Measurements from ENCODE around the gene CGRRF1.

Gene CGRRF1

DNA sequence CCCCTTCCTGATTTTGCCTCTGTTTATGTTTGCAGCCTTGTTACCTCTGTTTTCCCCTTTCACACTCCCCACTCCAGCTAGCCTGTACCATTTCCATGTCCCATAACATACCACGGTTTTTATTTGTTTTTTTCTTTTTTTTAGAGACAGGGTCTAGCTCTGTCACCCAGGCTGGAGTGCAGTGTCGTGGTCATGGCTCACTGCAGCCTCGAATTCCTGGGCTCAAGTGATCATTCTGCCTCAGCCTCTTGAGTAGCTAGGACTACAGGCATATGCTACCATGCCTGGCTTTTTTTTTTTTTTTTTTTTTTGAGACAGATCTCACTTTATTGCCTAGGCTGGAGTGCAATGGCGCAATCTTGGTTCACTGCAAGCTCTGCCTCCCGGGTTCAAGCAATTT lies 38.8 kb downstream of the CGRRF1 start:
- no peak for DNase-seq (ENCODE audit: low read depth in 3 of 3)

- DNase-seq (ENCODE audit: low read depth in 3 of 3) = no peak
Measured at GRCh38 chr14:54549862-54550261, 40.2 kb downstream of the CGRRF1 start.

- DNase-seq (ENCODE audit: low read depth in 3 of 3) = no peak
Measured at GRCh38 chr14:54550514-54550913, 40.8 kb downstream of the CGRRF1 start.

DNA sequence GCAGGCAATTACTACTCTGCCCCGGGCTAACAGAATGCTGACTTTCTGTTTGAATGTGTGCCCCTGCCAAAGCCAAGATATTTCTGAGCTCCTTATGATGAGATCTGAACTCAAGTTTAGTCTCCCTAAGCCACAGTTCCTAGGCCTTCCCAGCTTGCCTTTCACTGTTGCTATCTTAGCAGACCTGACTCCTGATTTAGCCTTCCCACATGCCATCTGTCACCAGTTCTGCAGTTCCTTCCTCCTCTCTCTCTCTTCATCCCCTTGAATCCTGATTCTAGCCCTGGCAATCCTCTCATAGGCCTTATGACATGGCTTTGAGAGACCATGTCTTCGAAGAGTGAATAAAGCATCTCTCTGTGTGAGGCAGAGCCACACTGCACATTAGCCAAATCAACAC lies 44.7 kb downstream of the CGRRF1 start:
- DNase-seq (ENCODE audit: low read depth in 3 of 3) = no peak

- DNase-seq (ENCODE audit: low read depth in 3 of 3) = no peak
Measured at GRCh38 chr14:54555651-54556050, 45.9 kb downstream of the CGRRF1 start.

GRCh38 chr14:54556535-54556934 lies 46.8 kb downstream of the CGRRF1 start:
- DNase-seq (ENCODE audit: low read depth in 3 of 3) = no peak

DNA sequence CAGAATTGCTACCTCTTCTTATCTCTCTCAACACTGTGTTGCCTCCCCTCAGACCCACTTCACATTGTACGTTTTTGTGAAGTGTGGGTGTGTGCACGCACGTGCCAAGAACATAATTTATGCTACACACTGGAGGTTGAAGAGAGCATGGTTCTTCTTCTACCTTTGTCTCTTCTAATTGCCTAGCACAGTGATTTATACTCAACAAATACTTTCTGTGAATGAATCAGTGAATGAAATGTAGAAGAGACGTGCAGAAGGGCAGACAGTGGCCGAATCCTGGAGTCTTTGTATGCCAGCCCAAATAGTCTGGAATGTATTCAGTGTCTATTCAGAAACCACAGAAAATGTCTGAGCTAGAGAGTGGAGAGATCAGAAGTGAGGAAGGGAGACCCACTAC lies 52.6 kb downstream of the CGRRF1 start:
- no peak for DNase-seq (ENCODE audit: low read depth in 3 of 3)

- DNase-seq (ENCODE audit: low read depth in 3 of 3) = no peak
Measured at GRCh38 chr14:54564071-54564867, 54.6 kb downstream of the CGRRF1 start.

GRCh38 chr14:54564868-54565784 lies 55.4 kb downstream of the CGRRF1 start:
- DNase-seq (ENCODE audit: low read depth in 3 of 3) = peak; percentile 36 to 39 (median 37)

- peak; percentile 54 to 77 (median 76) for DNase-seq (ENCODE audit: low read depth in 3 of 3)
Measured at GRCh38 chr14:54565785-54566409, 56.2 kb downstream of the CGRRF1 start.

GRCh38 chr14:54566410-54567223 lies 56.9 kb downstream of the CGRRF1 start, which contains the start of gene SAMD4A:
Gene SAMD4A (plus strand): TSS chr14:54567128. CDS start chr14:54567917, 789 bp downstream.
- DNase-seq (ENCODE audit: low read depth in 3 of 3) = peak; percentile 35 to 59 (median 37)

GRCh38 chr14:54567224-54567638 lies 57.5 kb downstream of the CGRRF1 start:
- DNase-seq (ENCODE audit: low read depth in 3 of 3) = no peak

DNA sequence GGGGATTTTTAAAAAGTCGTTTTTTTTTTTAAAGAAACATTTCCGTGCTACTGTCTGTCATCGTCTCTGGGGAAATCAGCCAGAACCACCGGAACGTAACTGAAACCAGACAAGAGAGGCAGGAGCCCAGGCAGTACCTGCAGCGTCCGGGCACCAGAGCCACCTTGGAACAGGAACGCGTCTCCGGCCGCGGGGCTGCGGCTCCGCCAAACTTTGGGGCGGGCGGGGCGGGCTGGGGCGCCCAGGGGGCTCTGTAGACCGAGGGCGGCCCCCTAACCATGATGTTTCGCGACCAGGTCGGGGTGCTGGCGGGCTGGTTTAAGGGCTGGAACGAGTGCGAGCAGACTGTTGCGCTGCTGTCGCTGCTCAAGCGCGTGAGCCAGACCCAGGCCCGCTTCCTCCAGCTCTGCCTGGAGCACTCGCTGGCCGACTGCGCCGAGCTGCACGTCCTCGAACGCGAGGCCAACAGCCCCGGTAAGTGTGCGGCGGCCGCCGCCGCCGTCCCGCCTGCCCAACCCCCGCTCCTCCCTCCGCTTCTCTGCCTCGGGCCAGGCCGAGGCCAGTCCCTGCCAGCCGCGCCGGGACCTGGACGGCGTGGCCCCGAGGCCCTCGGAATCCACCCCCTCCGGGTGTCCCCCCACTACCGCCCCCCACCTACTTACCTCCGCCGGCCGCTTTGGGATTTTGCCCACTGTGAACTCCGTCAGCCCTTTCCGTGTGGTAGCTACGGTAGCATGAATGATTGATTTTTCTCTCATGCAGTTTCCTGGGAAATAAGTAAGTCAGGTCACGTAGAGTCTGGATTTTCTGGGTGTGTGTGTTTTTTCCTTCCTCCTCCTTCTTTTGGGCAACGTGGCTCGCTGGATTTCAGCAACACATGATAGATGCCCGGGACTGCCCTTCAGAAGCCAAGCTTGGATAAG lies 58.2 kb downstream of the CGRRF1 start:
- DNase-seq (ENCODE audit: low read depth in 3 of 3) = peak in 2 of 3 experiments; percentile 15 to 23

GRCh38 chr14:54568821-54569595 lies 59.3 kb downstream of the CGRRF1 start:
- no peak for DNase-seq (ENCODE audit: low read depth in 3 of 3)

GRCh38 chr14:54570047-54570446 lies 60.3 kb downstream of the CGRRF1 start:
- DNase-seq (ENCODE audit: low read depth in 3 of 3) = no peak

DNA sequence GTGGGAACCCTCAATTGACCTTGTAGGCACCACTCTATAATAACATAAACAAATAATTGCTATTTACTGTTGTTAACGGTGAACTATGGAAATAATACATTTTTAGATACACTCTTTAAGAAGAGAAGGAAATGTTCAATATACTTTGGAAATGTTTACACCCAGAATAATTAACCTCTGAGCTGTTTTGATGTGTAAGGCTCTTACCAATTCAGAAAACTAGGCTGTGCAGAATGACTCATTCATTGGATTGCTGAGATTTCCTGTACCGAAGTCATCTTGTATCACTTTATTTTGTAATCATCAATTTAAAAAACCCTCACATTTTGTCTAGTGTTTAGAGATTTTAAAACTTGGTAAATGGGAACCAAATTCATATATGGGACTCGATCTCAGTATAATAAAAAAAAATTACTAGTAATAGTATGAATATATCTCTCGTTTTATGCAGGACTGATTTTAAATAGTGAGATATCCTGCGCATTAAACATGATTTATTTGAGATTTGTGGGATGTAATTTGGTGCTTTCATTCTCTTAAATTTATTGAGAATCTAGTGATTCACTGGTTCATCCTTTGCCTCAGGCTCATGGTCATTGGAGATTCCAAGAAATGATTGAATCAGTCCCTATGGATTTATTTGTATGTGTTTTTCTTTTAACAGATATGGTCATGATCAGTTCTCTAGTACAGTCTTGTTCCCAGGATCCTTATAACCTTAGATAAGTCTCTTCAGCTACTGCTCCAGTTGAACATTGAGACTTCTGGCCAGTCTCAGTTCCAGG lies 61.1 kb downstream of the CGRRF1 start:
- DNase-seq (ENCODE audit: low read depth in 3 of 3) = no peak

DNA sequence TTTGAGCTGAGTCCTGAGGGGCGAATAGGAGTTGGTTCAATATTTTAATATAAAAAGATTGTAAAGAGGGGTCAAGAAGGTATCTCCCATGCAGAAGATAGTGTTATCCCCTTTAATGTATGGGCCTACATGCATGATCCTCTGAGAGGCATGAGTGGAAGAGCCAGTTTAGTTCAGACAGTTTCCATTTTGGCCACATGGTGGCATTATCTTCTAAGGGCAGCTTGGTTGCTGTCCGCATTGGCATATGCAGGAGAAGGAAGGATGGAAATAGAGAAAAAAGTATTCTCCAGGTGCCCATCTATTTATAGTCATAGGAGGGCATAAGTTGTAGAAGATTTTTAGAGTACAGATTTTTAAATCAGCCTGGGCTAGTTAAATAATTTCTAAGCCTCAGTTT lies 62.6 kb downstream of the CGRRF1 start:
- no peak for DNase-seq (ENCODE audit: low read depth in 3 of 3)

GRCh38 chr14:54574528-54574927 lies 64.8 kb downstream of the CGRRF1 start:
- no peak for DNase-seq (ENCODE audit: low read depth in 3 of 3)

GRCh38 chr14:54577494-54577893 lies 67.8 kb downstream of the CGRRF1 start:
- DNase-seq (ENCODE audit: low read depth in 3 of 3) = no peak

Data from stimulated activated CD4-positive, alpha-beta T cell treated with anti-CD3 and anti-CD28 coated beads, TNF-alpha, amount 100 ng/mL, for 4 hours (primary cell).